ENCODE results near the gene ARID3A.
"Not testable (repeated sequence)": the region's sequence is repeated elsewhere in the genome, so short reads cannot be mapped to it uniquely, and the experiment has no call there.

ARID3A gene

GRCh38 chr19:1019616-1019961 lies 93.8 kb downstream of the ARID3A start:
- no peak for DNase-seq (ENCODE audit: low spot score)

GRCh38 chr19:1019980-1020867 lies 94.4 kb downstream of the ARID3A start:
- no peak for DNase-seq (ENCODE audit: low spot score)

GRCh38 chr19:1020868-1021425 lies 95.1 kb downstream of the ARID3A start, which contains the start of gene TMEM259:
Gene TMEM259 (minus strand): TSS chr19:1021123. CDS start chr19:1020996, 127 bp downstream.
- peak; percentile 98 for DNase-seq (ENCODE audit: low spot score)

GRCh38 chr19:1023883-1024188 lies 98.0 kb downstream of the ARID3A start:
- DNase-seq (ENCODE audit: low spot score) = not testable (repeated sequence)

- DNase-seq (ENCODE audit: low spot score) = not testable (repeated sequence)
Measured at GRCh38 chr19:1025080-1025479, 99.2 kb downstream of the ARID3A start.
